Body of pancreas (tissue), 4 donors: ENCODE results near the gene ADAM10.

ENCODE experiments used
- POLR2A ChIP-seq, 3 donors: fragments of 450-650 bp; IDR thresholded peaks; one replicate each; pipeline ENCODE4 v1.6.1; 2016; ENCODE audit warnings: antibody characterized with exemption in 3 of 3, mild to moderate bottlenecking in 2 of 3
- TF ChIP-seq, protein P1 (sequence below), 7 experiments: fragments of 450-650 bp in 4 of 7; fragments of 200-600 bp in 3 of 7; sonication (generic) in 3 of 7; IDR thresholded peaks; one replicate each; pipeline ENCODE4 v1.5.1; 2016 to 2019; ENCODE audit warnings: antibody characterized with exemption in 7 of 7

DNA sequence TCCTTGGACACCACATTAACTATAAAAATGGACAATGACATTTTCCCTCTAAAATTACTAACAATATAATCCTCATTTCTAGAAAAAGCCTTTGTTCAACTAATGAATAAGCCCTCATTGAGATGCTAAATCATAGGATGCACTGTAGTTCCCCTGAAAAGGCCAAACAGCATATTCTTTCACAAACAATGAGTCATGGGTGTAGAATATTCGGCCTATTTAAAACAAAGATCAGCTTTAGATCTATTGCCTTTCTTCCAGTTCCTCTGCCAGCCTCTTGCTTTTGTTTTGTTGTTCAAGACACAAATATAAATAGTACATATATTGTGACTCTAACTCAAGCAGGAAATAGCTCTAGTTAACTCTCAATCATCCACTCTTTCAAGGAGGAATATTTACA, 82.5 kb downstream of the ADAM10 start:
- TF ChIP-seq, protein P1, sequence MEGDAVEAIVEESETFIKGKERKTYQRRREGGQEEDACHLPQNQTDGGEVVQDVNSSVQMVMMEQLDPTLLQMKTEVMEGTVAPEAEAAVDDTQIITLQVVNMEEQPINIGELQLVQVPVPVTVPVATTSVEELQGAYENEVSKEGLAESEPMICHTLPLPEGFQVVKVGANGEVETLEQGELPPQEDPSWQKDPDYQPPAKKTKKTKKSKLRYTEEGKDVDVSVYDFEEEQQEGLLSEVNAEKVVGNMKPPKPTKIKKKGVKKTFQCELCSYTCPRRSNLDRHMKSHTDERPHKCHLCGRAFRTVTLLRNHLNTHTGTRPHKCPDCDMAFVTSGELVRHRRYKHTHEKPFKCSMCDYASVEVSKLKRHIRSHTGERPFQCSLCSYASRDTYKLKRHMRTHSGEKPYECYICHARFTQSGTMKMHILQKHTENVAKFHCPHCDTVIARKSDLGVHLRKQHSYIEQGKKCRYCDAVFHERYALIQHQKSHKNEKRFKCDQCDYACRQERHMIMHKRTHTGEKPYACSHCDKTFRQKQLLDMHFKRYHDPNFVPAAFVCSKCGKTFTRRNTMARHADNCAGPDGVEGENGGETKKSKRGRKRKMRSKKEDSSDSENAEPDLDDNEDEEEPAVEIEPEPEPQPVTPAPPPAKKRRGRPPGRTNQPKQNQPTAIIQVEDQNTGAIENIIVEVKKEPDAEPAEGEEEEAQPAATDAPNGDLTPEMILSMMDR (IDR thresholded peaks at IDR 0.05), result no peak
- no peak for TF ChIP-seq POLR2A (IDR thresholded peaks at IDR 0.05)
